ENCODE results near the gene SPANXN1.
"Not testable (repeated sequence)": the region's sequence is repeated elsewhere in the genome, so short reads cannot be mapped to it uniquely, and the experiment has no call there.

The SPANXN1 gene

GRCh38 chrX:145247203-145247602 is at the start of gene SPANXN1:
Gene SPANXN1 (plus strand): TSS chrX:145247503. CDS start chrX:145247587, 84 bp downstream.
- not testable (repeated sequence) for DNase-seq (ENCODE audit: insufficient read length, low spot score); FAIRE-seq

- no peak for FAIRE-seq
- no peak for DNase-seq (ENCODE audit: insufficient read length, low spot score)
These were observed 48.2 kb upstream of the SPANXN1 start for GRCh38 chrX:145199078-145199477.

- DNase-seq (ENCODE audit: insufficient read length, low spot score) (no peak), FAIRE-seq (no peak)
These were observed 33.8 kb upstream of the SPANXN1 start for GRCh38 chrX:145213504-145213903.

GRCh38 chrX:145292218-145292617 is 44.9 kb downstream of the SPANXN1 start:
- DNase-seq (ENCODE audit: insufficient read length, low spot score): no peak
- FAIRE-seq: no peak
